SU-DHL-6 (cell line): ENCODE results near the gene ATP9B.

Experiments used
- H2AFZ ChIP-seq: fragments of 200-600 bp; sonication (generic); 2 replicates; pipeline ENCODE4 v1.6.1; 2014; ENCODE audit warnings: low read depth, mild to moderate bottlenecking, moderate library complexity, mixed read lengths, antibody characterized with exemption, low read length; ENCODE audit not compliant: severe bottlenecking
- H3F3A ChIP-seq: fragments of 200-600 bp; shearing (Covaris generic); 2 replicates; pipeline ENCODE4 v1.6.0; 2016; ENCODE audit warnings: antibody characterized with exemption, mild to moderate bottlenecking; ENCODE audit not compliant: insufficient read depth
- H3K27ac ChIP-seq: fragments of 200-600 bp; sonication (generic); 2 replicates; pipeline ENCODE4 v1.5.1; 2016; ENCODE audit warnings: low read depth, mild to moderate bottlenecking, low read length, moderate library complexity, mixed read lengths
- H3K27me3 ChIP-seq: fragments of 200-600 bp; sonication (generic), shearing (Covaris generic); 2 replicates; pipeline ENCODE4 v1.6.0; 2014; ENCODE audit warnings: mild to moderate bottlenecking, low read length
- H3K36me3 ChIP-seq: fragments of 200-600 bp; sonication (generic); 2 replicates; pipeline ENCODE4 v1.6.1; 2014; ENCODE audit warnings: mild to moderate bottlenecking, low read length, mixed read lengths
- H3K4me2 ChIP-seq: fragments of 300-600, 200-600 bp; shearing (Covaris generic), sonication (generic); 2 replicates; pipeline ENCODE4 v1.6.0; 2014; ENCODE audit warnings: low read length, low read depth, mild to moderate bottlenecking; ENCODE audit not compliant: poor library complexity, severe bottlenecking
- H3K4me3 ChIP-seq: fragments of 200-600 bp; sonication (generic); 2 replicates; pipeline ENCODE4 v1.5.1; 2014; ENCODE audit warnings: antibody characterized with exemption, low read length, mild to moderate bottlenecking, mixed read lengths; ENCODE audit not compliant: insufficient read depth, poor library complexity, severe bottlenecking
- H3K79me2 ChIP-seq: fragments of 200-600 bp; sonication (generic); 2 replicates; pipeline ENCODE4 v1.6.1; 2014; ENCODE audit warnings: mild to moderate bottlenecking, low read length, moderate library complexity; ENCODE audit not compliant: insufficient read depth
- H3K9ac ChIP-seq: fragments of 200-600 bp; sonication (generic); 2 replicates; pipeline ENCODE4 v1.7.0; 2014; ENCODE audit warnings: mild to moderate bottlenecking, low read length
- H3K9me2 ChIP-seq: fragments of 200-600 bp; sonication (generic); replicated peaks from 2 replicates; pipeline ENCODE4 v1.6.1; 2014; ENCODE audit warnings: low read length; ENCODE audit not compliant: insufficient read depth
- H3K9me3 ChIP-seq: fragments of 200-600 bp; sonication (generic); 2 replicates; pipeline ENCODE4 v1.6.1; 2014; ENCODE audit warnings: low read length, mixed read lengths; ENCODE audit not compliant: insufficient read depth
- H4K20me1 ChIP-seq: fragments of 200-600 bp; sonication (generic); 2 replicates; pipeline ENCODE4 v1.6.1; 2014; ENCODE audit warnings: low read depth, mild to moderate bottlenecking, antibody characterized with exemption, low read length, moderate library complexity, mixed read lengths
- CTCF ChIP-seq: fragments of 200-600 bp; sonication (generic); IDR thresholded peaks from one replicate; pipeline ENCODE4 v1.5.1; 2017; ENCODE audit warnings: antibody characterized with exemption, mild to moderate bottlenecking, low read length, moderate library complexity; ENCODE audit not compliant: insufficient read depth, poor library complexity, severe bottlenecking
- EZH2phosphoT487 ChIP-seq: fragments of 200-600 bp; sonication (generic), shearing (Covaris generic); conservative IDR thresholded peaks from 2 replicates; pipeline ENCODE4 v1.6.1; 2018; ENCODE audit warnings: mild to moderate bottlenecking, antibody characterized with exemption, low read length, moderate library complexity, mixed read lengths

ATP9B gene

GRCh38 chr18:79200546-79201268, 131.5 kb downstream of the ATP9B start:
- Histone ChIP-seq H3F3A (no peaks in the 10 kb centered on the region), H3K9ac (no peak overlapping the region), H3K27me3 (no peaks in the 10 kb centered on the region), H3K9me3 (no peaks in the 10 kb centered on the region), H4K20me1 (no peaks in the 10 kb centered on the region), H3K9me2 (no peaks in the 10 kb centered on the region), H2AFZ (no peak overlapping the region), H3K4me3 (no peak overlapping the region), H3K79me2 (no peaks in the 10 kb centered on the region), H3K27ac (no peak overlapping the region), H3K36me3 (no peaks in the 10 kb centered on the region), H3K4me2 (no peak overlapping the region)
- TF ChIP-seq CTCF (no peak), EZH2phosphoT487 (no peak)

- H3K36me3 ChIP-seq: no peaks in the 10 kb centered on the region
- no peak overlapping the region for H2AFZ ChIP-seq
- H4K20me1 ChIP-seq: no peaks in the 10 kb centered on the region
- no peaks in the 10 kb centered on the region for H3K27me3 ChIP-seq
- no peak for TF ChIP-seq CTCF
- TF ChIP-seq EZH2phosphoT487: no peak
- H3K9me3 ChIP-seq: no peaks in the 10 kb centered on the region
- no peaks in the 10 kb centered on the region for H3K9me2 ChIP-seq
- H3K79me2 ChIP-seq: no peaks in the 10 kb centered on the region
- H3F3A ChIP-seq: no peaks in the 10 kb centered on the region
- H3K9ac ChIP-seq: no peak overlapping the region
- H3K4me3 ChIP-seq: no peak overlapping the region
- H3K4me2 ChIP-seq: no peak overlapping the region
- H3K27ac ChIP-seq: no peak overlapping the region
Measured at GRCh38 chr18:79203017-79203605, 133.9 kb downstream of the ATP9B start.

- Histone ChIP-seq H2AFZ (no peak overlapping the region), H4K20me1 (no peaks in the 10 kb centered on the region), H3K79me2 (no peaks in the 10 kb centered on the region), H3K27ac (no peak overlapping the region), H3F3A (no peaks in the 10 kb centered on the region), H3K9me3 (no peaks in the 10 kb centered on the region), H3K9ac (no peak overlapping the region), H3K9me2 (no peaks in the 10 kb centered on the region), H3K4me2 (no peak overlapping the region), H3K36me3 (no peaks in the 10 kb centered on the region), H3K27me3 (no peaks in the 10 kb centered on the region), H3K4me3 (no peak overlapping the region)
- TF ChIP-seq CTCF (no peak), EZH2phosphoT487 (no peak)
Measured at GRCh38 chr18:79204889-79205807, 136.0 kb downstream of the ATP9B start.
